ENCODE data around the gene SHISA9.

Gene SHISA9

DNA sequence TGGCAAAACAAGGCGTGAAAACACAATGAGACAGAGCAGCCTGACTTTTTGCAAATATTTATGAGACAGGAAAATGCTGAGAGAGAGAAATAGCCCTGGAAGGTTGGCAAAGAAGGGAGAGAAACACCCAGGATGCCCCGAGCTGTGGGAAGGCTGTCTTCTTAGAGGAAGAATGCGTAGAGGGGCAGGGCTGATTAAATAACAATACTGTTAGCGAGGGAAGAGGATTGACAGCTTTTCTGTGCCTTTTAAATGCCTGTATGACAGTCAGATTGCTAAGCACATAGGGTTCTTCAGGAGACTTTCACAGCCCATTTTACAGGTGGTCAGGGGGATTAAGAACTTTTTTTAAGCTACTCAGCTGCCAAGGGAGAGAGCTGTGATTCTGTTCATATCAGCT is 219.2 kb downstream of the SHISA9 start:
- DNase-seq (ENCODE audit: low spot score): no peak

DNA sequence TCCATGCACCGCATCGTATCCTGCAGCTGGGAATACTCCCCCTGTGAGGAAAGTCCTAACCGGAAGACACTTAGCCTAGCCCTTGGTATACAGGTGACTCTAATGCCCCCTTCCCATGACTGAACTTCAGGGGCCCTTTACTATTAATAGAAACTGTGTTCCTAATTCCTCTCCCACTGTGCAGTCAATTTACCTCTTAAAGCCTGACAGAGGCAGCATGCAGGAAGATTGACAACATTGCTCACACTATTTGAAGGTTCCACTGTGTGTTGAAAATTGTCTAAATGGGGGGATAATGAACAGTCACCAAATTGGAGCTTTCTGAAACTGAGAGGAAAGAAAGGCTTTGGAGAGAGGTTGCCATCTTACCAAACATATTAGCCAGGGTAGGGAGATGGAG is 222.6 kb downstream of the SHISA9 start:
- no peak for DNase-seq (ENCODE audit: low spot score)

DNA sequence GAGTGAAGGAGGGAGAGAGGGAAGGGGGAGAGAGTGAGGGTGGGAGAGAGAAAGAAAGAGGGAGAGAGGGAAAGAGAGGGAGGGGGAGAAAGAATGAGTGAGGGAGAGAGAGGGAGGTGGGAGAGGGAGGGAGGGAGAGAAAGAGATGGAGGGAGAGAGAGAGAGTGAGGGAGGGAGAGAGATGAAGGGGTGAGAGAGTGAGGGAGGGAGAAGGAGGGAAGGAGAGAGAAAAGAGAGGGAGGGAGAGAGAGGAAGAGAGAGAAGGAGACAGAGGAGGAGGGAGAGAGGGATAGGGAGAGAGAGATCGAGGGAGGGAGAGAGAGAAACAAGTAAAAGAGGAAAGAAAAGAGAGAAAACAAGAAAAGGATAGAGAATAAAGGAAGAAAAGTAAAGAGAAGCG is 225.7 kb downstream of the SHISA9 start:
- DNase-seq (ENCODE audit: low spot score): no peak

DNA sequence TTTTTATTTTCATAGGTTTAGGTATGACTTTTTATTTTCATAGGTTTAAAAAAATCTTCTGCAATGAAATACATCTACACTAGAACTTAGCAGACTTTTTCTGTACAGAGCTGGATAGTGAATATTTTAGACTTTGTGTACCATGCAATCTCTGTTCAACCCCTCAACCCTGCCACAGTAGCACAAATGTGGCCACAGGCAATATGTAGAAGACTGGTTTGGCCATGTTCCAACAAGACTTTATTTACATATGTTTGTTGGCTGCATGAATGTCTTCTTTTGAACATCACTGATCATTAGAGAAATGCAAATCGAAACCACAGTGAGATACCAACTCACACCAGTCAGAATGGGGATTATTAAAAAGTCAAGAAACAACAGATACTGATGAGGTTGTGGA is 229.2 kb downstream of the SHISA9 start:
- no peak for DNase-seq (ENCODE audit: low spot score)

DNA sequence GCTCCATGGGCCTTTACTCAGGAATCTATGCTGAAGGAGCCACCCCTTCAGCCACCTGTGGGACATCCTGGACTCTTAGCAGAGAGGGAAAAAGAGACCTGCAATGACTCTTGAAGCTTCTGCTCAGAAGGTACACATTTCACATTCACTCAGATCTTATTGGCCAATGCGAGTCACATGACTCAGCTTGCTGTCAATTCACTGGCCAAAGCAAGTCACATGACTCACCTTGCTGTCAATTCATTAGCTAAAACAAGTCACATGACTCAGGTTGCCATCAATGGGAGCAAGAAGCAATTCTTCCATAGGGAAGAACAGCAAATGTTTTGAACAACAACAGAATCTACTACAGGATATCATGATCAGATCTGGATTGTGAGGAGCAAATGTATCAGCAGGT is 233.4 kb downstream of the SHISA9 start:
- no peak for DNase-seq (ENCODE audit: low spot score)

DNA sequence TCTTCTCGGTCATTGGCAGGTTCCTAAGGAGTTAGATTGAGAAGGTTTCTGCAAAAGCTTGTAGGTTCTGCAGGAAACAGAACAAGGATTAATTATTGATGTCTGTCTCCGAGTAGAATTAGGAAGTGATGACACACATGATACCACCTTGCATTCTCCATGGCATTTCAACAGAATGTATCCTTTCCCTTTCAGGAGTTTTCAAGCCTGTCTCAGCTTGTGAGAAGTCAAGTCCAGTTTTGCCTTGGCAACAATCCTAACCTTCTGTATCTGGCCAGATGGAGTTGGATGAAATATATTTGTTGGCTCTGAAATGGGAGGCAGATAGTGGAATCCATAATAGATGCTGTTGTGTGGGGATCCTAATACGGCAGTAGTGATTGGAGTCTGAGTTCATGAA is 235.5 kb downstream of the SHISA9 start:
- no peak for DNase-seq (ENCODE audit: low spot score)

DNA sequence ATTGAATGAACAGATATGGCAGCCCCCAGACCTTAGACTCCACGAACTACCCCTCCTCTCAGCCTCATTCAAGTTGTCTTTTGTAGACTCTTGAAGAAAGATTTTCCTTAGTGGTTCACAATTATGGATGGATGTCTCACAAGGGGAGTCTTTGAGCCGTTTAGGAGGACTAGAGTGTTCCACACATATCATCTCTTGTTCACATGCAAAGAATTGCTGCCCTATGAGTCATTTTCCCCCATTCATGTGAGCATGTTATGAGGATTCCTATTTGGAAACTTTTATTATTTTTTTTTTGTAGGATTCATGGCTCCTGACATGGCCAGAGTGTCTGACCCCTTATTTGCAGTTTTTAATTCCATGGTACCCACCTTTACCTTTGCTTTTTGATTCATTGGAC is 237.1 kb downstream of the SHISA9 start:
- no peak for DNase-seq (ENCODE audit: low spot score)

DNA sequence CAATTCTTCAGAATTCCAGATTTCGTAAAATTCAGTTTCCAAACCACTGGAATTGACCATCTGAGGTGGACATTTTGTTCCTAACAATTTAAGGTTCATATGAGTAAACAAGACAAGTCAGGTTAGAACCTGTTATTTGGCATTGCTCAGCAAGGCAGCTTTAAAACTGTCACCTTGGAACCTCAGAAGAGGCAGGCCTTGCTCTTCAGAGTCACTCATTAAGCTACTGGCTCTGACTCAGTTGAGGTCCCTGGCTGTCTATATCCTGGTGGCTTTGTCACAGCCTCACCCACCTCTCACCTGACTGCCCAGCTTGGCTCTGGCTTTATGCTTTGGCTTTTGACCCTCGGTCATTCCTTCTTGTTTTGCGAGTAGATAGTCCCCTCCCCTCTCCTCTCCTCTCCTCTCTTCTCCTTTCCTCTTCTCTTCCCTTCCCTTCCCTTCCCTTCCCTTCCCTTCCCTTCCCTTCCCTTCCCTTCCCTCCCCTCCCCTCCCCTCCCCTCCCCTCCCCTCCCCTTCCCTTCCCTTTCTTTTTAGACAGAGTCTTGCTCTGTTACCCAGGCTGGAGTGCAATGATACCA is 238.4 kb downstream of the SHISA9 start:
- no peak for DNase-seq (ENCODE audit: low spot score)

DNA sequence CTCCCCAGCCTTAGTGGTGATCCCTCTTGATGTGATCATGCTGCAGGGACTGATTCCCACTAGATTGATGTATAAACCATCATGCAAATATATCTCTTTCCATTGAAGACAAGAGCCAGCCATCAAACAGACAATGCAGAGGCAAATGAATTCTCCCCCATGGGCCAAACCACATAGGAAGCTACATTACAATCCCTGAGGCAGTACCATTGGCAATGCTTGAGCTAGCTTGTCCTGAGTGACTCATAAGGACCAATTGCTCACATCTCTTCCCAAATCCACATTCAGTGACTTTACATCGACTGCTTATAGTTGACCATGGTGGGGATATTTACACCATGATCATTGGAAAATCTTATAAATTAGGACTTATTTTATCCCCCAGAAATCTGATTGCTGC is 242.2 kb downstream of the SHISA9 start:
- DNase-seq (ENCODE audit: low spot score): no peak

DNA sequence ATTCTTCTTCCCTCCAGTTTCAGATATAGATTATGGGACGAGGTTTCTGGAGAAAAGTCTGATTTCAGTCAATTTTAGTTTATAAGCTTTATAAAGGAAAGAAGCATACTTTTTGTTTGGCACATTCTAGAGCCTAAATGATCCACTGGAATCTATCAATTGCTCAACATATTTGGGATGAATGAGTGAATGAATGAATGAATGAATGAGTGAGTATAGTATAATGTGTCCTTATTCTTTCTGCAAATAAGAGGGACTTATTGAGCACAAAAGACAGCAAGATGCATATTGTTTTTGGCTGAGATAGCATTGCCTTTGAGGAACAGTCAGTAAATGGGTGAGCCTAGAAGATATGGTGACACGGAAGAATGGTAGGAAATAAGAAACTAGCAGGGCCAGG is 245.4 kb downstream of the SHISA9 start:
- DNase-seq (ENCODE audit: low spot score): no peak

DNA sequence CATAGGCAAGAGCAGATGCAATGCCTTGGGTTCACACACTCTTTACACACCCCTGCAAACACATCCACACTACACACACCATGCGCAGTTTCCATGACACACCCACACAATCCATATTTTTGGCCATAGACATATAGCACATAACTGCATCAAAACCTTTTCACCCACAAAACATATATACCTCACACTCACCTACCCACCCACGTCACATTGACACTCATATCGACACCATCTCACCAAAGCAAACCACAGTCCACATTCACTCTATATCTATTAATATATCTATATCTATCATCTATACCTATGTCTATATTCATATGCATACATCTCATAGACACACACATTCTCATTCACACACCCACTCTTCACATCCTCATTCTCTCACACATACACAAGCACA is 246.9 kb downstream of the SHISA9 start:
- no peak for DNase-seq (ENCODE audit: low spot score)

DNA sequence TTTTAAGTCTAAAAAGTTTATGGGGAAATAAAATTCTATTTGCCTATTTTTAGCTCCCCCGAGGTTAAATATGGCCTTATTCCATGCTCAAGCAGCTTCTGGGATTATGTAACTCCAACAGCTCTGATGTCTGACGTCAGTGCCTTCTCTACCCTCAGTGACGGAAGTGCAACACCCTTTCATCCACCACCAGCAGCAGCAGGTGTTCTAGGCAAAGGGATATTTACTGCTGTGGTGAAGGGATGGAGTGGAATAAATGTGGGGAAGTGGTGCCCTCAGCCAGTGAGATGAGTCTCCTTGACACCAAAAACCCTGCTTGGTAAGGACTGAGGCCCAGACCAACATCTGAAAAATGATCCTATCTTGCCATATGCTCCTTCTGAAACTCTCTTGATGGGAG is 247.4 kb downstream of the SHISA9 start:
- DNase-seq (ENCODE audit: low spot score): no peak

DNA sequence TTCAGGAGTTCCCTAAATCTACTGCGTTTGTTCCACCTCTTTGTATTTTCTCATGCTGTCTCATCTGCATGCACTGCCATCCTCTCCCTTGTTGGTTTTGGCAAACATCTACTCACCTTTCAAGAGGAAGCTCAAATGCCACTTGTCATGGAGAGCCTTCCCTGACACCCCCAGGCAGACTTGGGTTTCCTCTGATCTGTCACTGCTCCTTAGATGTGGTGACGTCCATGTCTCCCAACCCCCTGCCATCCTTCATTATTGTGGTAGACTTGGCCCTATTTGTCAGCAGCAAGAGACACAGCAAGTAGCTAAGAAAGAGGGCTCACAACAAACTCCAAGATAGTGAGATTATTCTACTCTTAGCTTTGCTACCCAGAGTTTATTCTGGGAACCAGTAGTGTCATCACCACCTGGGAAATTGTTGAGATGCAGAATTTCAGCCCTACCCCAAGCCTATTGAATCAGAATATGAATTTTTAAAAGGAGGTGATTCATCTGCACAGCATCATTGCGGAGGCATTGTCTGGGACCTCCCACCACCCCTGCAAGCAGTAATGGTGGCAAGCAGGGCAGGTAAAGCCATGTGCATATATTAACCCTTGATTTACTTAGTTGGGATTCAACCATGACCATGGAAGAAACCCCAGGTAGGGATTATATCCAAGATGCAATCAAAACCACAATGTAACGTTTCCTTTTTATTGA is 248.9 kb downstream of the SHISA9 start:
- no peak for DNase-seq (ENCODE audit: low spot score)

DNA sequence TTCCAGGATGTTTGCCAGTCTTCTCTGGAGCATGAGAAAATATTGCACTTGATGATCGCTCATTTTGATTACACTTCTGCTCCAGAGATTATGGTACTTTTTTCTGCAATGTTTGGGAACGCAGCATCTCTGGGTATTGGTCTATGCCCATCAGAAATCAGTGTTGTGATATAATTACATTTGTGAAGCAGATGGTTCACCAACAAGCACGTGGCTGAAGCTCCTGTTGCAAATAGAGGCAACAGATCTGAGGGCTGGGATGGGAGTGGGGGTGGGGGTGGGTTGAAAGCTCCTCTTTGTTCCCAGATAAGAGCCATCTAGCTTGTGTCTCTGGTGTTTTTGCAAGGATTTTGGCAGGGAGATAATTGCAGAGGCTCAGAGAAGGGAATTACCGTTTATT is 252.3 kb downstream of the SHISA9 start:
- DNase-seq (ENCODE audit: low spot score): no peak

DNA sequence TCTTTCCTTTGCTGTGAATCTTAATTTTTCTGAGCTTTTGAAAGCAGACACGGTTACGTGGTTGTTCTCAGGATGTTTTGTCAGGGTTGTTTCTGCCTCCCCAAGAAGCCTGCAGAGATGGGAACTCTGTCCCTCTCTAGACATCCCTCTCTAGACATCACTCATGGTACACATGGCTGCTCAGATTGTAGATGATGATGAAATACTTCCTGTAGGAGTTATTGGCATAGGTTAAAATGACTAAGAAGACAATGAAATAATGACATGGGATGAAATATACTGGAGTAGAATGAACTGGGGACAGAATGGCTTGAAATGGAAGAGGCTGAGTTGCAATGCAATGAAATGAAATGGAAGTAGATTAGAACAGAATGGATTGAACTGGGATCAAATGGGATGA is 253.4 kb downstream of the SHISA9 start:
- DNase-seq (ENCODE audit: low spot score): no peak

DNA sequence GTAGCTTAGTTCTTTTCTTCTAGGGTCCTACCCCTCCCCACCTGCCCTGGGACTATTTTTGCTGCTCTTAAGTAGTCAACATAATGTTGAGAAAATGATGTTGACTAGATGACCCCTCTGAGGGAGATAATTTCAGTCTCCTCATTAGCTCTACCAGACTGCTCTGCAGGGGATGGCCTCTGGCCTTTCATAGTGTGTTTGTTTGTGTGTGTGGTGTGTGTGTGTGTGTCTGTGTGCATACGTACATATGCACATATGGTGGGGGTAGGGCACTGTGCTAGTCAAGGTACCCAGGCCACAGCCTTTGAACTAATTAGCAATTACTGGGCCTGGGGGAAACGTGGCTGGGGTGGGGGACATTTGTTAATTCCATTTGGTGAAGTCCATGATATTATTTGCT is 254.0 kb downstream of the SHISA9 start:
- no peak for DNase-seq (ENCODE audit: low spot score)

DNA sequence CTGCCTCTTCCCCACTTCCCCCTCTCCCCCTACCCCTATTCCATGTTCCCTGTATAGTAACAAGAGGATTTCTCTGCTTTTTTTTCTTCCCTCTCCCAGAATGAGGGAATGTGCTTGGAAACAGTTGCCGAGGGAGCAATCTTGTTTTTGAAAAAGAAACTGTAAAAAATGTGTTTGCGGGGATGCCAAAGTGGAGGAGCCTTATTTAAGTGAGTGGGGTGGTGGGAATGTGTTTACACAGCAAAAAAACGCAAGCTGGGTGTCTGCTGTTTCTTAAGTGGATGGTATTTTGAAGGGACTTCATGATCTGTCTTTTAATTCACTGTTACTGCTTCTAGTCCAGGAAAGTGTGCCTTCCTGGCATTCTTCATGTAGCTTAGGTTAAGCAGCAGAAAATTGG is 254.4 kb downstream of the SHISA9 start:
- DNase-seq (ENCODE audit: low spot score): no peak

DNA sequence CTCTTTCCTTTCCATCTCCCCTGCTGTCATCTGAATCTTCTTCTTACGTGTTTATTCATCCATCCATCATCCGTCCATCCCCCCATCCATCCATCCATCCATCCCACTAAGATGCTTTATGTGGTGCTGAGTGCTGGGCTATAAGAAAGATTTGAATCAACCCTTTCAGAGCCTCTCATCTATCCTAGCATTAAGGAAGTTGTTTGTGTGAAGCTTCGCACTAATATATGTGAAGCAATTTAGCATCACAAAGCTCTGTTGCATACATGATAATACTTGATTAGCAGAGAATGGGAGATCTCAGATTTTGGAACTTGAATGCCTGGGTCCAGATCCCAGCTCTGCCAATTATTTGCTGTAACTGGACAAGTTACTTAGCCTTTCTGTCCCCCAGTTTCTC is 255.7 kb downstream of the SHISA9 start:
- DNase-seq (ENCODE audit: low spot score): no peak

DNA sequence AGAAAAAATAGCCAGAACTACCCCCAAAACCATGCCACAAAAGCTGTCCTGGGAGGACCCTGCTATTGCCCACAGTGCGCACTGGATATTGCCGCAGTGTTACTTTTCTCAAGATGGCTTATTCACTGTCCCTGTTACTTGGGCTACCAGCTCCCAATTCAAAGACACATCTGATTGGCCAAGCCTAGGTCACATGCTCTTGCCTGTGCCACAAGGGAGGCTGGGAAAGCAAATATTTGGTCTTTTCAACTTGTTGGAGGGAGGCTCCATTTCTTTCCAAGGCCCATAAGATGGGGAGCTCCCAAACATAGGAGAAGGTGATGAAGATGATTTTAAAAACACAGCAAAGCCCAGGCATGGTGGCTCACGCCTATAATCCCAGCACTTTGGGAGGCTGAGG is 257.0 kb downstream of the SHISA9 start:
- DNase-seq (ENCODE audit: low spot score): no peak

DNA sequence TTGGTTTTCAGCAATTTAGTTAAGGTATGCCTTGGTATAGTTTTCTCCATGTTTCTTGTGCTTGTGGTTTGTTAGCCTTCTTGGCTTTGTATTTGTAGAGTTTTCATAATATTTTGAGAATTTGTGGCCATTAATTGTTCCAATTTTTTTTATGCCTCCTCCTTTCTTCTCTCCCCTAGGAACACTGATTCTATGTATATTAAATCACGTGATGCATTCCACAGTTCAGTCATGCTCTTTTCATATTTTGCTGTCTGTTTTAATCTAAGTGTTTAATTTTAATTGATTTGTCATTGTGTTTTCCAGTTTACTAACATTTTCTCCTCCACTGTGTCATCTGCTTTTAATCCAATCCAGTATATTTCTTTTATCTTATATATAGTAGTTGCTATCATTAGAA is 263.6 kb downstream of the SHISA9 start:
- no peak for DNase-seq (ENCODE audit: low spot score)

DNA sequence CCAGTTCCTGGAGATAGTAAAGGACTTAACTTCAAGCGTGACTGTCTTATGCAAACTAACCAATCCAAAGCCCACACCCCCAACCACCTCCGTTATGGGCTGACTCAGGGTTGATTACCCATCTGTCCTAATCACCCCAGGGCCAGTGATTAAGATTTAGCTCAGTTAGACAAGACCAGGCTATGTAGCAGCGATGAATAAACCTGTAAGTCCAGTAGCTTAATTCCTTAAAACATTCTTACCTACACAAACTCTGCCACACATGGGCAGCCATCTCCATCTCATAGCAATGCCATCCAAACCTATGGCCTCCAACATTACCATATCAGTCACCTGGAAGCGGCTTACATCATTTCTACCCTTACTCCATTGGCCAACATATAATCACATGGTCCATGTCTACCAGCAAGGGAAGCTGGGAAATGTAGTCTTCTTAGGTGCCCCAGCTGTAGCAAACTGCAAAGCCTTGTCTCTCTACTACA is 266.7 kb downstream of the SHISA9 start:
- no peak for DNase-seq (ENCODE audit: low spot score)

DNA sequence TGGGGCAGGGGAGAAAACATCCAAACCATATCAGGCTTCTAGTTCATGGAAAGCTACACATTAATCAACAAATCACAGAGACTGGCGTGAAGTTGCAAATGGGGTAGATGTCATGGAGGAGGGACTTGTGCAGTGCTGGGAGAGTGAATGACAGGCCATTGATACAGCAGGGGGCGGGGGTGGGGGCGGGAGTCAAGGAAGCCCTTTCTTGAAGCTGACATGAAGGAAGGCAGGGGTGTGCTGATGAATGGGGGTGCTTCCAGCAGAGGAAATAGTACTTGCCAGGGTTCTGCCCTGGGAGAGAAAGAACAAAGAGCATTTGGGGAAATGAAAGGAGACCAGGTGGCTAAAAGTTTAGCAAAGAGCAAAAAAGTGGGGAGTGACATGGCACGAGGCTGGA is 269.9 kb downstream of the SHISA9 start:
- no peak for DNase-seq (ENCODE audit: low spot score)

DNA sequence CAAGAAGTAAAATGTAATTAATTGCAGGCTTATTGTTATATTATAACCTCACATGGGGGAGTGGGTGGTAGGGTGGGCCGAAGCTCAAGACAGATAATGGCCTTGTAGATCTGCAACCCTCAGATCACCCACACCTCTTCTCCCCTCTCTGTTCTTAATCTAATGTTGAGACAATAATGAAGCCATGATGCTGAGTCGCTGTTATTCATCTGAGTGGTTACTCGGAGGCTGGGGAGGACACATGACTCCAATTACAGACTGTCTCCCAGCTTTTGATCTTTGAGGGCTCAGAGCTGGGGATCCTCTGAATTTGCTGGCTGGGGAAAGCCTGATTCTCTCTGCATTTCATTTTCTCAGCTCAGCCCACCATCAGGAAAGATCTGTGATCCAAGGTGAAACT is 275.3 kb downstream of the SHISA9 start:
- DNase-seq (ENCODE audit: low spot score): no peak

DNA sequence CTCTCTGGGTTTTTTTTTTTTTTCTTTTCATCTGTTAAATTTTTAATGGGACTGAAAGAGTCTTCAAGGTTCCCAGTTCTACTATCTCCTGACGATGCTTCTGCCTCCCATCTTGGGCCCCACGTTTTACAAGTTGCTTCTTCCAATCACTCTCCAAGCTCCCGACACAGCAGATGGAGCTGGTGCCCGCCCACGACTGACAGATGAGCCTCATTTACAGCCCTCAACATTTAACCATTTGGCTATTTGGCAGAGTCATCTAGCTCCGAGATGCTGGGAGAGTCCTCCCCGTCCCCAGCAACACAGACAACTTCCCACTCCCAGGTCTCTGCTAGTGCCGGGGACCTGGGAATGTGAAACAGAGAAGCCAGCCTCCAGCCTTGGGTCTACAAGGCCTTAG is 276.9 kb downstream of the SHISA9 start:
- no peak for DNase-seq (ENCODE audit: low spot score)

All from hematopoietic multipotent progenitor cell treated with erythropoietin and hydrocortisone succinate and interleukin-3 and kit ligand, for 15 days (in vitro differentiated cells).